HG03460 (cell line): ENCODE data around the gene HSFX2.
"Not testable (repeated sequence)": the region's sequence is repeated elsewhere in the genome, so short reads cannot be mapped to it uniquely, and the experiment has no call there.

ENCODE experiments used
- ATAC-seq: cut with Tn5 transposase; IDR thresholded peaks from one replicate; pipeline ENCODE4 v1.9.1; 2021; ENCODE audit not compliant: unreplicated experiment

Gene HSFX2, protein sequence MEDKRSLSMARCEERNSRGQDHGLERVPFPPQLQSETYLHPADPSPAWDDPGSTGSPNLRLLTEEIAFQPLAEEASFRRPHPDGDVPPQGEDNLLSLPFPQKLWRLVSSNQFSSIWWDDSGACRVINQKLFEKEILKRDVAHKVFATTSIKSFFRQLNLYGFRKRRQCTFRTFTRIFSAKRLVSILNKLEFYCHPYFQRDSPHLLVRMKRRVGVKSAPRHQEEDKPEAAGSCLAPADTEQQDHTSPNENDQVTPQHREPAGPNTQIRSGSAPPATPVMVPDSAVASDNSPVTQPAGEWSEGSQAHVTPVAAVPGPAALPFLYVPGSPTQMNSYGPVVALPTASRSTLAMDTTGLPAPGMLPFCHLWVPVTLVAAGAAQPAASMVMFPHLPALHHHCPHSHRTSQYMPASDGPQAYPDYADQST

DNA sequence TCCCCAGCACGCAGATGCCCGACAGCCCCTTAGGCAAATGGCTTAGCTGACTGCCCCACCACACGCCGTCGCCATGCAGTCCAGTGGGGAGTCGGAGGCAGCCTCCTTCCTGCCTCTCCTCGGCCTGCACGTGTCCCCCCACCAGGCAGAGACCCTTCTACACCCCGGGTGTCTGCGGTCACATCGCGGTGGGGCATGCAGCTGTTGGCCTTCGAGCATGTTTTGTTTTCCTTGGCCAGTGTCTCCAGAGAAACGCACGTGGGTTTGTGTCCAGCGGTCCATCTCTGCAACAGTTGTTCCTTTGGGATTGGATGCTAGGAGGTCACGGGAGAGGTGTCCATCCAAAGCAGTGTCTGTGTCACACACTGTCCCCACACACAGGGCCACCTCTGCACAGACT, at the start of gene HSFX2:
Gene HSFX2, minus strand, starts transcription at position 101 of the 400 bp plus-strand sequence. CDS start 614 bp downstream, outside the sequence.
- not testable (repeated sequence) for ATAC-seq

DNA sequence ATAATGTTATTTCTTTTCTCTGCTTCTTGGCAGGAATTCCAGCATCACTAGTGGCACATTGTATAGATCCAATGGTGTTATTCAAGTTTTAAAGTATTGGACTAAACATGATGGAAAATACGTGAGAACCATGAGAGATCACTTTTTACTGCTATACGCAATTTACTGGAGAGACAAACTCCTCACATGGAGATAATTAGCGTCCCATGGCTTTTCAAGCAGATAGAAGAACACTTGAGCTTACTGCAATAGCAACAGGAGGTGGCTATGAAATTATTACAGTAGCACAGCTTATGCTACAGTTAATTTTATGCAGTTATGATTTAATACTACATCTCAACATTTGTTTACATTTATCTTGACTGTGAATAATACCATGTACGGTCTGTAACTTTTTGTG, 48.4 kb upstream of the HSFX2 start:
- no peak for ATAC-seq

DNA sequence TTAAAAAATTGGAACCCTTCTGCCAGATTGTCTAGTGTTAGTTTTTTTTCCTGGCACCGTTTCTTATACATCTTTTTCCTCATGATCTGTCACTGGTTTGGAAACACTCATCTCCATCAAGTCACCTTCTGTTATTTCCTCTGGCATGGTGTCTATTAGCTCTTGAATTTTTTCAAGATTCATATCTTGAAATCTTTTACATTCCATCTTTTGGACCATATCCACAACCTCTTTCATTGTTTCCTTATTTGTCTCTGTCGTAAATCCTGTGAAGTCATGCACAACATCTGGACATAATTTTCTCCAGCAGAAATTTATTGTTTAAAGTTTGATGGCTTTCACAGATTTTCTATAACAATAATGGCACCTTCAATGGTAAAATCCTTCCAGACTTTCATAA, 46.7 kb upstream of the HSFX2 start:
- no peak for ATAC-seq

DNA sequence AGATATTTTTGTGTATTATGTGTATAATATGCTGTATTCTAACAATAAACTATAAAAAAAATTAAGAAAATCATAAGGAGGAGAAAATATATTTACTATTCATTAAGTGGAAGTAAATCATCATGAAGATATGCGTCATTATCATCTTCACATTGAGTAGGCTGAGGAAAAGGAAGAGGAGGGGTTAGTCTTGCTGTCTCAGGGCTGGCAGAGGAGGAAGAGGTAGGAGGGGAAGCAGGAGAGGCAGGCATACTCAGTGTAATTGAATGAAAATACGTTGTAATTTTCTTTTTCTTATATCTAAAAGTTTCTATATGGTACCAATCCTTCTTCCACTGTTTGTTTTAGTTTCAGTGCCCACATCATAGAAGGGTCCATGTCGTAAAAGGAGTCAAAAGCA, 46.3 kb upstream of the HSFX2 start:
- no peak for ATAC-seq

DNA sequence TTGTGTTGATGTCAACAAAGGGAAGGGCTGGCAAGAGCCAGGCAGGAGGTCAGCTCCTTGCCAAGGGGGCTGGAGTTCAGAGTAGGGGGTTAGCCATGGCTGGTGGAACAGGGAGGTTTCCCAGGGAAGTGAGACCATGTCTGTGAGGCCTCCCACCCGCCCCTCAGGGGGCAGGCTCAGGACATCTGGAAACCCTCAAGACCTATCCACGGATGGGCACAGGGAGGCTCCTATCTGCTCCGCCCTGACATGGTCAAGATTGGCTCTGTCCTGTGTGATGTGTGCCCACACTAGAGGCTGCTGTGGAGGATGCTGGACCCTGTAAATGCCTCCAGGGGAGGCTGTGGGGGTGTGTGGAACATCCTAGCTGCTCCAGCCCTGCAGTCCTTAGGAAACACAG, 44.5 kb upstream of the HSFX2 start:
- no peak for ATAC-seq

DNA sequence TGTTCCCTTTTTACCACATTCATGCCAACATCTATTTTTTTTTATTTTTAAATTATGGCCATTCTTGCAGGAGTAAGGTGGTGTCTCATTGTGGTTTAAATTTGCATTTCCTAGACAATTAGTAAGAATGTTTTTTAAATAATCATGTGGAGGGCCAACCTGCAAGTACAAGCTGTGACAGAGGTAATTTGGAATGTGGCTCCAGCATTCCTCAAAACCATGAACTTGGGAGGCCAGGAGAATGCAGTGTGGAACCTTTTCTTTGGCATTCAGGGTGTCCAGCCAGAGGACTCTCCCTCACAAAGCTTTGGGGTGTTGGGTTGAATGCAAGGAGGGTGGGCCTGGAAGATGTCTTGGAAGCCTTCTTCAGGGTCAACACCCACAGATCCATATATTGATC, 43.7 kb upstream of the HSFX2 start:
- no peak for ATAC-seq

DNA sequence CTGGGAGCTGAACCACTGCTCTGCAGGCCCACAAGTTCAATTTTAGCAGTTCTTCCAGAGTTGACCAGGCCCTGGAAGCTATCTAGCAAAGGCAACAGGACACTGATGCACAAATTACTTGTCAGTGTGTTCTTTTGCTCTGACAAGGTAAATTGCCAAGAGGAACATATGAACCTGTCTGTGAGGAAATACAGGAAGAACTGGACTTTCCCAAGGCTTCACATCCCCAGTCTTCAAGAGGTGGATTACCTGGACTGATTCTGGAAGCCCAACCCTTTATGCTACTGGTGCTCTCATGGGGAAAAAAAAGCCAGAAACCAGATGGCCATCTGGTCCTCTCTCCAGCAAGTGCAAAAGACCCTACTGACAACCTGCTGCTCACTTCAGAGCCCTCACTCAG, 38.4 kb upstream of the HSFX2 start:
- no peak for ATAC-seq

DNA sequence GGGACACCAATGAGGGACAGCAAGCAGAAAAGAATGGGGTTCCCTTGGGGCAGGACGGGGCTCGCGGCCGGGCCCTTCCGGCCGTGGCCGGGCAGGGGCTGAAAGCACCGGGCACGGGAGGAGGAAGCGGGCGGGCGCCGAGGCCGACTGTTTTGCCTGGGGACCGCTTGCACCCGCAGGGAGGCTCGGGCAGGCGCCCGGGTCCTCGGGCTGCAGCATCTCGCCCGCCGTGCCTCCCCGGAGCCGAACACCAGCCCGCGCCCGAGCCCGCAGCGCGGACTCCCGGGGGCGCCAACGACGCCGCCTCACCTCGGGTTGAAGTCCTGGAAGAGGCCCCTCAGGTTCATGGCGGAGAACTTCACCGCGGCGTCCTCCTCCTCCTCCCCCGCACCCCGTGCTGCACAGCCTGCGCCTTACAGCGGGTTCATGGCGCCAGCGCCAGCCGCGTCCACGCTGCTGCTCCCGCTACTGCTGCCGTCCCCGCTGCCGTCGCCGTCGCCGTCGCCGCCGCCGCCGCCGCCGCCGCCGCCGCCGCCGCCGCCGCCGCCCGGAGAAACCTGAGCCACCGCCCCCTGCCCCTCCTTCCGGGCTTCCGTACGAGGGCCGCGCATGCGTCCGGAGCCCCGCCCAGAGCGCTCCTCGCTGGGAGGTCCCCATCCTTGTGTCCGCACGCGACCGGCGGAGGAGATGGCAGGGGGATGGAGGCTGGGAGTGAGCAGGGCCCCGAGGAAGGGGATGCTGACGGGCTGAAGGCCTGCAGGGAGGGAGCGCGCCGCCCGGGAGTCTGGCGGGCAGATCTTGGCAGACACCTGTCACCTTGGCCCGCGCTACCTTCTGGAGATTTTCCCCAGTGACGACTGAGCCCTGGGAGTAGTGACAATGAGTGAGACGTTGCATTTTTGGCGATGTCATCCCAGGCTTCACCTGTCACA, 36.4 kb upstream of the HSFX2 start, which contains the start of gene TMEM185A:
Gene TMEM185A, minus strand, starts transcription at position 559 of the 932 bp plus-strand sequence. Its CDS starts 212 bp downstream, at position 347.
- ATAC-seq = peak; percentile 88

DNA sequence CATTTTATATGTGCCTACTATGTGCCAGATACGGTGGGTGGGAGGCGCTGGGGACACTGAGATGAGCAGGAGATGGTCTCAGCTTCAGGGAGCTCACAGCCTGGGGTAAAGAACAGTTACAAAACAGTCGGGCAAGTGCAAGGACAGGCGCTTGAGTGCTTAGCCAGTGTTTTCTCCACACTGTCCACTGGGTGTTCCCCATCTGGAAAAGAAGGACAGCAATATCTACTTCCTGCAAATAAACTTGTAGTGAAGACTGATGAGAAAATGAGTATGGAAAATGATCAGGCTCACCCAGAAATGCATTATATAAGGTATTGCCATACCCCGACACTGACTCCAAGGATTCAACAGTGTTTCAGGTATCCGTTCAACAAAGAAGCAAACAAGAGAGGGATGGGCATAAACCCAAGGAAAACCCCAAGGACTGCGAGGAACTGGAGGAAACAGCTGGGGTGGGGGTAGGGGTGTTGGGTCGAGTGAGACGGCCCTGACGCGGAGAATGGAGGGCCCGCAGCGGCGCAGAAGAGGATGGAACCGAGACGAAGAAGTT, 35.6 kb upstream of the HSFX2 start:
- ATAC-seq = no peak

DNA sequence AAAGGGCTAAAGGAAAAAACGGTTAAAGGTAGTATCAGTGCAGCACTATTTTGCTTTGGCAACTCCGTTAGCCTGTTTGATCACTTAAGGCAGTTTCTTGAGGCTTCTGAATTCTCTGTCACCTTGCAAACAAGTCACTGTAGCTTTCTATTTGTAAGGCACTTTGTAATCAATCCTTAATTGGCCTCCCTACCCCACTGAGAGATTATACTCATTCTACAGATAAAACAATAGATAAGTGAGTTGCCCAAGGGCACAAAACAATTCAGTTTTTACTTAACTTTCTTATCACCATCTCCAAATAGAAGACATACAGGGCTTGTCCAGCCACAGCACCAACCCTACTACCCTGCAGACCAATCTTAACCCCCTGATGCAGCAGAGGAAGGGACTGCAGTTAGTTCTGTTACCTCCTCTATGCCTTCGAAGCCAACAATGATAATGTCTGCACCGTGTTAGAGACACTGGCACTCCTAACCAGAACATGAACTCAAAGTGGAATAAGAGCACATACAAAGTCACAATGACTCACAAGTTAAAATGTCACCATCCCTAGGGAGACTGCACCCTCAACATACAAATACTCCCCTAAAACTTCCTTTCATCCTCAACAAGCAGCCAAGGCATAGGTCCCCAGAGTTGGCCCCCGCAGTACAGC, 34.7 kb upstream of the HSFX2 start:
- ATAC-seq = no peak

DNA sequence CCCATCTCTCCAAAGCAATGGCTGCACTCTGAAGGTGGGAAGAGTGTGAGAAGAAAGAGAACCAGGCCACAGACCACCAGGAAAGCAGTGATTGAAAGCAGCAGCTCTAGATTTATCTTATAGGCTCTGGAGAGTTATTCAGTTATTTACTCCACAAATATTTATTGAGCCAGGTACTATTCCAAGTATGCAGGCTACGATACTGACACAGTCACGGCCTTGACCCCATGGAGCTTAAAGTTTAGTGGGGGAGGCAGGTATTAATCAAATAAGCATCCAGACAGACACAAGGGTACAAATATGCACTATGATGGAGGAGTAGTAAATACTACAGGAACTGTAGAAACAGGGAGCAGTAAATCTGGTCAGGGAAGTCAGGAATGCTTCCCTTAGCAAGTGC, 33.7 kb upstream of the HSFX2 start:
- no peak for ATAC-seq

DNA sequence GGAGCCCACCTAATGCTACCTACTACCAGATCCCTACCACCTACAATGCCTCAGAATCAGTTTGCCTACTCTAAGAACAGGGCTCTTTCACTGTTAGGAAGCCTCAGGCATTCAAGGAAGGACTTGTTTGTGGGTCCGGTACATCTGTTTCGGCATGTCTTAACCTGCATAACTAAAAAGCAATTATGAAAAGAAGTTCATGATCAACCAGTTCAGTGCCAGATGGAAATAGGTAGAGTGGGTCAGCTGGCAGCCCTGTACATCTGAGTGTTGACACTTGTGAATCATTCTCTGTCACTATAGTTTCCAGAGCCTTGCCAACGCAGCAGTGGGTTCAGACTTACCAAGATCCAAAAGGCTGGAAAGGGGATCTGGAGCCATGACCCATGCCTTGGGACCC, 33.2 kb upstream of the HSFX2 start:
- no peak for ATAC-seq

DNA sequence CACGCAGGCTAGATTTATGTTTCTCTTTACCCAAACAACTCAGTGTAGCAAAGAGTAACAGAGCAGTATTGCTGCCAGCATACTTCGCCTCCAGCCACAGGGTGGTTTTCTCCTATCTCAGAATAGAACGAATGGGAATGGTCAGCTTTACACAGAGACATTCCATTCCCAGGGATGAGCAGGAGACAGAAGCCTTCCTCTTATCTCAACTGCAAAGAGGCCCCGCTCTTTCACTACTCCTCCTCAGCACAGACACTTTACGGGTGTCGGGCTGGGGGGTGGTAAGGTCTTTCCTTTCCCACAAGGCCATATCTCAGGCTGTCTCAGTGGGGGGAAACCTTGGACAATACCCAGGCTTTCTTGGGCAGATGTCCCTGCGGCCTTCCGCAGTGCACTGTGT, 31.7 kb upstream of the HSFX2 start:
- not testable (repeated sequence) for ATAC-seq

DNA sequence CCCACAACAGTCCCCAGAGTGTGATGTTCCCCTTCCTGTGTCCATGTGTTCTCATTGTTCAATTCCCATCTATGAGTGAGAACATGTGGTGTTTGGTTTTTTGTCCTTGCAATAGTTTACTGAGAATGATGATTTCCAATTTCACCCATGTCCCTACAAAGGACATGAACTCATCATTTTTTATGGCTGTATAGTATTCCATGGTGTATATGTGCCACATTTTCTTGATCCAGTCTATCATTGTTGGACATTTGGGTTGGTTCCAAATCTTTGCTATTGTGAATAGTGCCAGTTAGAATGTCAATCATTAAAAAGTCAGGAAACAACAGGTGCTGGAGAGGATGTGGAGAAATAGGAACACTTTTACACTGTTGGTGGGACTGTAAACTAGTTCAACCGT, 24.5 kb upstream of the HSFX2 start:
- not testable (repeated sequence) for ATAC-seq

DNA sequence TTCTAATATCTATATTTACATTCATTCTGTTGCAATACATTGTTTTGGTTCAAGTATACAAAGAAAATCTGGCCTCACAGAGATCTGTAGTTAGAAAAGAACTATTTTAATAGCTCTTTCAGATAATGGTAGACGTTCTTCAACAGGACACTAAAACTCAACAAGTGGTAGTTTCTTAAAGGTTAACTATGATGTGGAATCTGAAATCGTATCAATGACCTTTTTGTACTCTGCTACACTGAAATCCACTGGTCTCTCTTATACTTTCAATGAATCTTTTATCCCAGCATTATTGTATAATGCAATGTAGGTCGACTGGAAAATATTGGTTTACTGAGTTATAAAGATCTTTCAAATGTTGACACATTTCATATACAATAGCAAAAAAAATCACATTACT, 23.8 kb upstream of the HSFX2 start:
- ATAC-seq = no peak

DNA sequence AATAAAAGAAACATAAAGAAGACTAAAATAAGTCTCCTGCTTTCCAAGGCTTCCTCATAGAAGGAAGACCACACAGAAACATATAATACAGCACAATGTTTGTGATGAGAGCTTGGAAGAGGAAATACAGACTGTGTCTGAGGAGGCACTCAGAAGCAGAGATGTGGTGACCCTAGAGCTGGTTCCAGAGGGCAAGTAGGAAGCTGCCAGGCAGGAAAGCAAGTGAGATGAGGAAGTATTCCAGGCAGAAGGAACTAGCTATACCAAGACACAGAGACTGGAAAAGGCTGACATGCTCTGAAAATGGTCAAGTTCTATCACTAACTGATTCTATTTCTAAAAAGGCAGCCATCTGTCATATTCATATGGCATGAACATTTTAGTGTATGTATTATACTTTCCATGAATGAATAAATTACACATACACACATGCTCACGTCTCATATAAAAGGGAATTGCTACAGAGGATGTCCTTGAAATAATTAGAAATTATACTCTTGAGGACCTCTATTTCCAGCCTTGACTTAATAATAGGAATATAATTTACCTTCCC, 16.6 kb upstream of the HSFX2 start:
- ATAC-seq = no peak

DNA sequence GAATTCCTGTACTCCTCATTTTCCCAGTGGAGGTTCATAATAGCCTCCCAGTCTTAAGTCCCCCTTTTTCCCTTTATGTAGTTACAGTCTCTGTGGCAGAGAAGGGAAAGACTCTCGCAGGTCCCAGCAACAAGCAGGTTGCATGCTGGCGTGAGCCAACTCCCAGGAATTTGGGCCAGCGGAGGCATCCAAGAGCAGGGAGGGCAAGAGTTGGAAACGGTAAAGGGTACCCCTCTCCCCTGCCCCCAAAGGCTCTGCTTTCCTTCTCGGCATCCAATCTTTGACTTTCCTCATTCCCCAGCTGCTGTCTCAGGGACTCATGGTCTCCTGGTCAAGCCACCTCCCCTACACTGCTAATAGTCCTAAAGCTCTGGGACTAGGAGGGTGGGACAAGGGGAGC, 15.4 kb upstream of the HSFX2 start:
- no peak for ATAC-seq

DNA sequence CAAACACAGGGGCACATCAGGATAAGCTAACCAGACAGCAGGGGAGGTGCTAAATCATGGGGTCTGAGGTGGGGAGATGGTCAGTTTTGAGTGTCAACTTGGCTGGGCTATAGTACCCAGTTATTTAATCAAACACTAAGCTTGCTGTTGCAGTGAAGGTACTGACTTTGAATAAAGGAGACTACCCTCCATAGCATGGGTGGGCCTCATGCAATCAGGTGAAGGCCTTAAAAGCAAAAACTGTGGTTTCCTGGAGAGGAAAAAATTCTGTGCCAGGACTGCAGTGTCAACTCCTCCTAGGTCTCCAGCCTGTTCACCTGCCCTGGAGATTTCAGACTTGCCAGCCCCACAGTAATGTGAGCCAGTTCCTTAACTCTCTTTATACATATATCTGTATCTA, 12.6 kb upstream of the HSFX2 start:
- ATAC-seq = no peak

DNA sequence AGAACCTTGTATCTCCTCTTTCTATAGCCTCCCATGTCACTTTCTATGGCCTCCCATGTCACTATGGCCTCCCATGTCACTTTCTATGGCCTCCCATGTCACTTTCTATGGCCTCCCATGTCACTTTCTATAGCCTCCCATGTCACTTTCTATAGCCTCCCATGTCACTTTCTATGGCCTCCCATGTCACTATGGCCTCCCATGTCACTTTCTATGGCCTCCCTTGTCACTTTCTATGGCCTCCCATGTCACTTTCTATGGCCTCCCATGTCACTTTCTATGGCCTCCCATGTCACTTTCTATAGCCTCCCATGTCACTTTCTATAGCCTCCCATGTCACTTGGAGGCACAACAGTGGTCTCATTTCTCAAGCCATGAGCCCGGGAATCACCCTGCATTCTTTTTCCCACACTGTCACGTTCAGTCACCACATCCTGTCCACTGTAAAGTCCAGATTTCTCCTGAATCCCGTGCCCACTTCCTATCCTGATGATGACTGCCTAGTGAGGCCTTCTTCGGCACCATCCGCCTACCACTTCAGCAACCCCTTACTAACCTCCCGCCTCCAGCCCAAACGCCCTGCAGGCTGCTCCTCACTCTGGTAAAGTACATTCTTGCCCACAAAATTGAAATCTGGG, 10.3 kb upstream of the HSFX2 start:
- ATAC-seq = not testable (repeated sequence)

DNA sequence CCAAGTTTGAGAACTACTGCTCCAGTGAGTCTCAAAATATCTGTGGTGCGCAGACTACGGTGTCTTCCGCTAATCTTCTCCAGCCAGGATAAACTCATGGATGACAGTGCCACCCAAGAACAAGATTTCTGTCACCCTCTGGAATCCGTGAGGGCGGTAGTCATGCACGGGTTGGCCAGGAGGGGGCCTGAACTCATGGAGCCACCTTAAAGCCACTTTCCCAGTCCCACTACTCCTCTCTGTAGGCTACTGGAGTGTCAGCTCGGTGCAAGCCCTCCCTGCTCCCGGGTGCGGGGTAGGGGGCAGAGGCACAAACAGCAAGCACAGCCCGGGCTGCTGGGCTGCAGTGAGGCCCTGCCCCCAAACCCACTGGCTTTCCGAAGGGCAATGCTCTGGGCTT, 3.5 kb upstream of the HSFX2 start:
- ATAC-seq = not testable (repeated sequence)
